DOHH2 (cell line): ENCODE results near the gene INPP4B.

Experiments used
- H3F3A ChIP-seq: fragments of 200-600 bp; sonication (generic), shearing (Covaris generic); 2 replicates; pipeline ENCODE4 v1.6.0; 2016; ENCODE audit warnings: antibody characterized with exemption, mild to moderate bottlenecking; ENCODE audit not compliant: control insufficient read depth, insufficient read depth
- H3K27ac ChIP-seq: fragments of 200-600 bp; sonication (generic); 2 replicates; pipeline ENCODE4 v1.5.1; 2014; ENCODE audit warnings: low read depth, mild to moderate bottlenecking, low read length, moderate library complexity
- H3K27me3 ChIP-seq: fragments of 200-600 bp; sonication (generic); 2 replicates; pipeline ENCODE4 v1.6.1; 2014; ENCODE audit warnings: mild to moderate bottlenecking, low read length, mixed read lengths; ENCODE audit not compliant: control insufficient read depth
- H3K36me3 ChIP-seq: fragments of 200-600 bp; sonication (generic); 2 replicates; pipeline ENCODE4 v1.6.1; 2014; ENCODE audit warnings: mild to moderate bottlenecking, low read length, moderate library complexity, mixed read lengths; ENCODE audit not compliant: control insufficient read depth
- H3K4me1 ChIP-seq: fragments of 200-600 bp; sonication (generic); 2 replicates; pipeline ENCODE4 v1.6.1; 2014; ENCODE audit warnings: mild to moderate bottlenecking, low read length, mixed read lengths; ENCODE audit not compliant: control insufficient read depth
- H3K4me2 ChIP-seq: fragments of 200-600 bp; sonication (generic); 2 replicates; pipeline ENCODE4 v1.6.0; 2014; ENCODE audit warnings: mild to moderate bottlenecking, low read length, moderate library complexity
- H3K4me3 ChIP-seq: fragments of 200-600 bp; sonication (generic); 2 replicates; pipeline ENCODE4 v1.5.1; 2014; ENCODE audit warnings: mild to moderate bottlenecking, low read length, mixed read lengths
- H3K79me2 ChIP-seq: fragments of 200-600 bp; sonication (generic); 2 replicates; pipeline ENCODE4 v1.6.1; 2014; ENCODE audit warnings: mild to moderate bottlenecking, low read length, mixed read lengths; ENCODE audit not compliant: control insufficient read depth
- H3K9me2 ChIP-seq: fragments of 200-600 bp; sonication (generic); replicated peaks from 2 replicates; pipeline ENCODE4 v1.6.1; 2014; ENCODE audit warnings: mild to moderate bottlenecking, low read length, mixed read lengths; ENCODE audit not compliant: control insufficient read depth
- H3K9me3 ChIP-seq: fragments of 200-600 bp; sonication (generic); 2 replicates; pipeline ENCODE4 v1.6.1; 2014; ENCODE audit warnings: antibody characterized with exemption, low read length, mixed read lengths; ENCODE audit not compliant: control insufficient read depth, insufficient read depth
- H4K20me1 ChIP-seq: fragments of 200-600 bp; sonication (generic); 2 replicates; pipeline ENCODE4 v1.6.0; 2014; ENCODE audit warnings: low read depth, mild to moderate bottlenecking, antibody characterized with exemption, low read length, moderate library complexity; ENCODE audit not compliant: control insufficient read depth, insufficient read depth
- EZH2phosphoT487 ChIP-seq: fragments of 200-600 bp; sonication (generic); IDR thresholded peaks from 2 replicates; pipeline ENCODE4 v1.6.1; 2017; ENCODE audit warnings: borderline replicate concordance, mild to moderate bottlenecking, antibody characterized with exemption, low read length, moderate library complexity, mixed read lengths
- TF ChIP-seq, protein P1 (sequence below): fragments of 200-600 bp; sonication (generic); IDR thresholded peaks from one replicate; pipeline ENCODE4 v1.5.1; 2014; ENCODE audit warnings: antibody characterized with exemption, mild to moderate bottlenecking, low read depth, low read length; ENCODE audit not compliant: poor library complexity, severe bottlenecking

Gene INPP4B

DNA sequence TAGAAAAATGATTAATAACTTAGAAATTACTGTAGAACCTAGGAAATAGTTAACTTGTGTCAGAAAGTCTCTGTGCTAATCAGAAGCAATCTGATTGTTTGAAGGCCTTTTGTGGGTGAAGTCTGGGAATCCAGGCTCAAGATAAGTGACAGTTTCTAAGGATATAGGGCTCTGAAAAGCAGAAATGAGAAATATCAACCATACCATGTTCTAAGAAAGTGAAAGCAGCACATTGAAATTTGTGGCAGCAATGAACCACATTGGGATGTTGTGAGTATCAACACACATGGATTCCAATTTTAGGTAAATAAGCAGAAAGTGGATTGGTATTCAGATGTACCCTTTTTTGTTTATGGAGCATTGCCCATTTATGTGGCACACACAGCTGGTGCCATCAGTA is 745.2 kb downstream of the INPP4B start:
- no peaks in the 10 kb centered on the region for H3K9me2 ChIP-seq
- H3K4me2 ChIP-seq, result no peak overlapping the region
- no peak for TF ChIP-seq EZH2phosphoT487
- TF ChIP-seq, protein P1, sequence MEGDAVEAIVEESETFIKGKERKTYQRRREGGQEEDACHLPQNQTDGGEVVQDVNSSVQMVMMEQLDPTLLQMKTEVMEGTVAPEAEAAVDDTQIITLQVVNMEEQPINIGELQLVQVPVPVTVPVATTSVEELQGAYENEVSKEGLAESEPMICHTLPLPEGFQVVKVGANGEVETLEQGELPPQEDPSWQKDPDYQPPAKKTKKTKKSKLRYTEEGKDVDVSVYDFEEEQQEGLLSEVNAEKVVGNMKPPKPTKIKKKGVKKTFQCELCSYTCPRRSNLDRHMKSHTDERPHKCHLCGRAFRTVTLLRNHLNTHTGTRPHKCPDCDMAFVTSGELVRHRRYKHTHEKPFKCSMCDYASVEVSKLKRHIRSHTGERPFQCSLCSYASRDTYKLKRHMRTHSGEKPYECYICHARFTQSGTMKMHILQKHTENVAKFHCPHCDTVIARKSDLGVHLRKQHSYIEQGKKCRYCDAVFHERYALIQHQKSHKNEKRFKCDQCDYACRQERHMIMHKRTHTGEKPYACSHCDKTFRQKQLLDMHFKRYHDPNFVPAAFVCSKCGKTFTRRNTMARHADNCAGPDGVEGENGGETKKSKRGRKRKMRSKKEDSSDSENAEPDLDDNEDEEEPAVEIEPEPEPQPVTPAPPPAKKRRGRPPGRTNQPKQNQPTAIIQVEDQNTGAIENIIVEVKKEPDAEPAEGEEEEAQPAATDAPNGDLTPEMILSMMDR, result no peak
- no peaks in the 10 kb centered on the region for H3K9me3 ChIP-seq
- H4K20me1 ChIP-seq, result no peaks in the 10 kb centered on the region
- H3K4me3 ChIP-seq, result no peak overlapping the region
- no peaks in the 10 kb centered on the region for H3F3A ChIP-seq
- no peaks in the 10 kb centered on the region for H3K79me2 ChIP-seq
- H3K4me1 ChIP-seq, result no peaks in the 10 kb centered on the region
- no peaks in the 10 kb centered on the region for H3K27me3 ChIP-seq
- no peak overlapping the region for H3K27ac ChIP-seq
- no peaks in the 10 kb centered on the region for H3K36me3 ChIP-seq

DNA sequence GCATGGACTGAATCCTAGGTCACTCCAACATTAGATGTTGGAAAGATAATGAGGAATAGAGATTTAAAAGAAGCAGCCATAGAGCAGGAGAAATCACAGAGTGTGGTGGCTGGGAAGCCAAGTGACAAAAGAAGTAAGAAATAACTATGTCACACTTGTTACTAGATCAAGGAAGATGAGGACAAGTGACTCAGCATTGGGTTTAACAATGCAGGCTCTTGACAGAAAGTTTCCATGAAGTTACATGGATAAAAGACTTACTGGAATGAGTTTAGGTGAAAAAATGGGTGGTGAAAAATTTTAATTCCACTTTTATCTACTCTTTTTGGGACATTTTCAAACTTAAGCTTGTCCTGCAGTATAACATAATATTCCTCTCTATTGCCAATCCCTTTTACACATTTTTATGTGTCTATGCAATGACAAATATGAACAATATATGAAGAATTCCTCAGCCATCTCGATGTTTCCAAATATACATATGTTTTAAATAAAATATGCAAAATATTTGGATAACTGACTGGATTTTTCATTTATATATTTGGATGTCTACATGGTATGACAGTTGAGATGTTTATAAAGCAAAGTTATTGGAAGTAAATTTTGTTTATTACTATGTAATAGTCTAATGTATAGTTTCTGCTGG is 747.1 kb downstream of the INPP4B start:
- Histone ChIP-seq H3K9me3 (no peaks in the 10 kb centered on the region), H3K9me2 (no peaks in the 10 kb centered on the region), H4K20me1 (no peaks in the 10 kb centered on the region), H3K4me1 (no peaks in the 10 kb centered on the region), H3K27me3 (no peaks in the 10 kb centered on the region), H3K36me3 (no peaks in the 10 kb centered on the region), H3K27ac (no peak overlapping the region), H3K79me2 (no peaks in the 10 kb centered on the region), H3K4me3 (no peak overlapping the region), H3K4me2 (no peak overlapping the region), H3F3A (no peaks in the 10 kb centered on the region)
- TF ChIP-seq EZH2phosphoT487, result no peak
- TF ChIP-seq, protein P1, result no peak

DNA sequence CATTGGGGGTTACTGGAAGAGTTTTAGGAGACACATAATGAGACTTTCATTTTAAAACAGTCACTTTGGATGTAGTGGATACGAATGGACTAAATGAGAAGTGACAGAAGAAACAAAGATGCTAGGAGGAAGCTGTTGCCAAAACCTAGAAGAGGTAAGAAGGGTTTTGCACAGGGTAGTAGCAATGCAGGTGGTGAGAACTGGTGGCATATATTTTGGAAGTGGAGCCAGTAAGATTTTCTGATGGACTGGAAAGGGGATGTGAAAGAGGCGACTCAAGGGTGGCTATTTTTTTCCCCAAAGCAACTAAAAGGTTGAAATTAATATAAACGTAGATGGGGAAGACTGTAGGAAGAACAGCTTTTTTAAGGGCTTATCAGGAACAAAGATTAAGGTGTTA is 747.7 kb downstream of the INPP4B start:
- Histone ChIP-seq H3K9me2 (no peaks in the 10 kb centered on the region), H3K27ac (no peak overlapping the region), H3K9me3 (no peaks in the 10 kb centered on the region), H3K27me3 (no peaks in the 10 kb centered on the region), H3K4me1 (no peaks in the 10 kb centered on the region), H3K79me2 (no peaks in the 10 kb centered on the region), H3K4me3 (no peak overlapping the region), H3K36me3 (no peaks in the 10 kb centered on the region), H3K4me2 (no peak overlapping the region), H4K20me1 (no peaks in the 10 kb centered on the region), H3F3A (no peaks in the 10 kb centered on the region)
- no peak for TF ChIP-seq EZH2phosphoT487
- TF ChIP-seq, protein P1, result no peak
